Measurements from ENCODE around the gene FRAS1.

Gene FRAS1

GRCh38 chr4:78395642-78396041 lies 338.5 kb downstream of the FRAS1 start:
- POLR2A ChIA-PET: no interaction called here
- DNase-seq (ENCODE audit: extremely low spot score): no peak
- CTCF ChIA-PET: no interaction called here
- no peak for TF ChIP-seq CTCF (IDR thresholded peaks at IDR 0.05; ENCODE audit: control extremely low read depth, extremely low read depth, low read depth, missing control alignments)

DNA sequence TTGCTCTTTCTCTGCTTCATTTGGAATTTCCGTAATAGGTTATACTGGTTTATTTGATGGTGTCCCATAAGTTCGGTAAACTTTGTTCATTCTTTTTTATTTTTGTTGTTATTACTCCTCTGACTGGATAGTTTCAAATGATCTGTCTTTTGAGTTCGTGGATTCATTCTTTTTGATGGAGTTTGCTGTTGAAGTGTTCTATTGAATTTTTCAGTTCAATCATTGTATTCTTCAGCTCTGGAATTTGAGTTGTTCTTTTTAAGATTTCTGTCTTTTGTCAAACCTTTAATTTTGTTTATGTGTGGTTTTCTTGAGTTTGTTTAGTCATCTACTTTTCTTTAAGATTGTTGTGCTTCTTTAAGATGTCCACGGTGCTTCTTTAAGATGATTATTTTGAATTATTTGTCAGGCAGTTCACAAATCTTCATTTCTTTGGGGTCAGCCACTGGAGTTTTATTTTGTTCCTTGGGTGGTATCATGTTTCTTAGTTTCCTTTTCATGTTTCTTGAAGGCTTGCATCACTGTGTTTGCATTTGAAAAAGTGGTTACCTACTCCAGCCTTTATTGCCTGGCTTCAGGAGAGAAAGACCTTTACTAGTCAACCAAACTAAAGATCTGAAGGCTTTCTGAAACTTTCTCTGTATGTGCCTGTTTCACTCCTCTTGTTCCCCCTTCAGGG lies 339.6 kb downstream of the FRAS1 start:
- TF ChIP-seq CTCF (IDR thresholded peaks at IDR 0.05; ENCODE audit: control extremely low read depth, extremely low read depth, low read depth, missing control alignments): no peak
- DNase-seq (ENCODE audit: extremely low spot score): no peak
- CTCF ChIA-PET: interaction anchor here (1.3 kb wide), 1 partner anchor 9 kb away, joined by 3 read pairs; no protein-coding TSS in a partner anchor
- POLR2A ChIA-PET: no interaction called here

DNA sequence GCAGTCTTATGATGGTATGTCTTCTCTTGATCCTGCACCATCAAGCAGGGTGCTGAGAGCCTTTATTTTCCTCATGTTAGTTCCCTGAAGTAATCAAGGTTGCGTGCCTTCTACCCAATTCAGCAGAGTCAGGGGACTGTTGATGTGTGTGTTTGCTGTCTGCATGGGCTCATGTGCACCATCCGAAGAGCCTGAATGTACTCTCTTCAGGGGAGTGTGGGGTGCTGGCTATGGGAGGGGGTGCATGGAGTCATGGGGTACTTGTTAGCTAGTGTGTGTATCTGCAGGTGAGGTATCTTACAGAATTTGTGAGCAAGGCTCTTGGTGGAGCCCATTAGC lies 340.1 kb downstream of the FRAS1 start:
- DNase-seq (ENCODE audit: extremely low spot score): no peak
- TF ChIP-seq CTCF (IDR thresholded peaks at IDR 0.05; ENCODE audit: control extremely low read depth, extremely low read depth, low read depth, missing control alignments): no peak
- ChIA-PET CTCF (interaction anchor here (0.9 to 1.3 kb wide), 2 partner anchors 9 to 12 kb away, joined by 3 read pairs; no protein-coding TSS in a partner anchor), POLR2A (no interaction called here)

- no peak for DNase-seq (ENCODE audit: extremely low spot score)
- ChIA-PET CTCF (no interaction called here), POLR2A (no interaction called here)
- TF ChIP-seq CTCF (IDR thresholded peaks at IDR 0.05; ENCODE audit: control extremely low read depth, extremely low read depth, low read depth, missing control alignments): no peak
Observed at GRCh38 chr4:78409612-78410202, 352.6 kb downstream of the FRAS1 start.

- ChIA-PET POLR2A (no interaction called here), CTCF (no interaction called here)
- DNase-seq (ENCODE audit: extremely low spot score): no peak
- TF ChIP-seq CTCF (IDR thresholded peaks at IDR 0.05; ENCODE audit: control extremely low read depth, extremely low read depth, low read depth, missing control alignments): no peak
Observed at GRCh38 chr4:78410225-78410624, 353.1 kb downstream of the FRAS1 start.

DNA sequence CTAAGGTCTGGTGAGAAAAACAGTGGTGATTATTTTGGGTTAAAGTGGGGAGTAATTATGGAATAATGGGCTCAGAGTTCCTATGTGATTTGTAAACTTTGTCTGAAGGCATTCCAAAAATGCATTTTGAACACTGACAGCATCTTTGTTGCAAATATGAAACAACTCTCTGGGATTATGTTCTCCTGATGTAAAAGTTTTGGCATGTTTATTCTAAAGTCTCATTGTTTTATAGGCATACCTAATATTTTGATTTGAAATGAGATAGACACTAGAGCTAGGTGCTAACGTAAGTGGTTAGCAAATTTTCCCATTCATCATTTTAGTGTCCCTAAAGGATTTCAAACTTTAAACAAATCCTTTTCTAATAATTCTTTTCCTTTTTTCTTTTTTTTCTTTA lies 353.6 kb downstream of the FRAS1 start:
- POLR2A ChIA-PET: no interaction called here
- CTCF ChIA-PET: no interaction called here
- DNase-seq (ENCODE audit: extremely low spot score): no peak
- no peak for TF ChIP-seq CTCF (IDR thresholded peaks at IDR 0.05; ENCODE audit: control extremely low read depth, extremely low read depth, low read depth, missing control alignments)
